IMR-90 (cell line): ENCODE data around the gene NAGLU. TPM values are rescaled to one million over a fixed set of nuclear protein-coding genes. Genes with fewer than 3 reads are reported as not detected.

ENCODE experiments used
- ATAC-seq: fragments of 200-7000 bp; cut with Tn5 transposase; 2 replicates; pipeline ENCODE4 v1.9.1; 2020; ENCODE audit warnings: low read depth, mild to moderate bottlenecking, moderate library complexity
- BruUV-seq: library from RNA; stranded (reverse); fragments of 400-500 nt; replicated peaks from 2 replicates; lab custom pipeline; 2021; lab: Mats Ljungman, UMichigan
- CTCF ChIA-PET: fragments of 300-600 bp; formaldehyde crosslinking; extraction: SDS; loops from one replicate; lab custom pipeline; 2021; ENCODE audit warnings: antibody characterized with exemption; lab: Yijun Ruan, JAX
- POLR2A ChIA-PET: fragments of 300-600 bp; sonication (Branson Sonifier 250); formaldehyde crosslinking; loops from one replicate; lab custom pipeline; 2022; ENCODE audit warnings: antibody characterized with exemption; ENCODE audit not compliant: unreplicated experiment; lab: Charles Lee
- DNase-seq: peaks from one replicate; pipeline ENCODE4 v3.0.0; 2013
- H2AFZ ChIP-seq: replicated peaks from 2 replicates; pipeline ENCODE3; 2013; ENCODE audit warnings: low read length, mild to moderate bottlenecking; ENCODE audit not compliant: poor library complexity
- H2AK5ac ChIP-seq: 2 replicates; pipeline ENCODE4 v1.6.1; 2013; ENCODE audit warnings: low read depth, low read length, inconsistent platforms
- H2AK9ac ChIP-seq: replicated peaks from 2 replicates; pipeline ENCODE3; 2013; ENCODE audit warnings: mild to moderate bottlenecking, low read depth, low read length, moderate library complexity; ENCODE audit not compliant: poor library complexity
- H2BK120ac ChIP-seq: 2 replicates; pipeline ENCODE4 v1.6.1; 2013; ENCODE audit warnings: low read depth, low read length, inconsistent platforms
- H2BK15ac ChIP-seq: 3 replicates; pipeline ENCODE4 v1.6.1; 2013; ENCODE audit warnings: low read depth, low read length, inconsistent platforms
- H2BK20ac ChIP-seq: 2 replicates; pipeline ENCODE4 v1.6.1; 2013; ENCODE audit warnings: low read depth, mild to moderate bottlenecking, inconsistent platforms, low read length, moderate library complexity
- H2BK5ac ChIP-seq: 2 replicates; pipeline ENCODE4 v1.6.1; 2013; ENCODE audit warnings: mild to moderate bottlenecking, low read depth, low read length, inconsistent platforms; ENCODE audit not compliant: poor library complexity, severe bottlenecking
- H3K14ac ChIP-seq: replicated peaks from 2 replicates; pipeline ENCODE4 v1.6.1; 2013; ENCODE audit warnings: low read depth, low read length, inconsistent platforms
- H3K18ac ChIP-seq: 2 replicates; pipeline ENCODE4 v1.6.1; 2013; ENCODE audit warnings: low read depth, low read length, control low read depth
- H3K23ac ChIP-seq: 2 replicates; pipeline ENCODE4 v1.6.1; 2013; ENCODE audit warnings: low read depth, low read length, inconsistent platforms
- H3K27ac ChIP-seq: 2 replicates; pipeline ENCODE4 v1.5.1; 2013; ENCODE audit warnings: mild to moderate bottlenecking, control low read depth, low read length; ENCODE audit not compliant: insufficient read depth
- H3K27me3 ChIP-seq: 2 replicates; pipeline ENCODE4 v1.6.1; 2013; ENCODE audit warnings: low read length; ENCODE audit not compliant: control insufficient read depth, insufficient read depth
- H3K36me3 ChIP-seq: 2 replicates; pipeline ENCODE4 v1.6.1; 2013; ENCODE audit warnings: low read length, mixed read lengths; ENCODE audit not compliant: control insufficient read depth, insufficient read depth
- H3K4ac ChIP-seq: 2 replicates; pipeline ENCODE4 v1.6.1; 2013; ENCODE audit warnings: low read depth, low read length, inconsistent platforms
- H3K4me1 ChIP-seq: 2 replicates; pipeline ENCODE4 v1.6.1; 2013; ENCODE audit warnings: low read length, mixed read lengths; ENCODE audit not compliant: control insufficient read depth, insufficient read depth
- H3K4me2 ChIP-seq: 2 replicates; pipeline ENCODE4 v1.6.1; 2013; ENCODE audit warnings: low read depth, mild to moderate bottlenecking, control low read depth, low read length, moderate library complexity
- H3K4me3 ChIP-seq: 2 replicates; pipeline ENCODE4 v1.5.1; 2013; ENCODE audit warnings: low read depth, mild to moderate bottlenecking, control low read depth, low read length, moderate library complexity; ENCODE audit not compliant: insufficient read depth
- H3K56ac ChIP-seq: 2 replicates; pipeline ENCODE4 v1.6.1; 2013; ENCODE audit warnings: low read length, inconsistent platforms; ENCODE audit not compliant: insufficient read depth; ENCODE audit errors: extremely low read depth
- H3K79me1 ChIP-seq, 2 experiments: 2 replicates each; pipeline ENCODE4 v1.6.1; 2013; ENCODE audit warnings: low read length in 2 of 2, inconsistent platforms in 1 of 2, low read depth in 1 of 2
- H3K9ac ChIP-seq: 2 replicates; pipeline ENCODE4 v1.6.1; 2013; ENCODE audit warnings: low read depth, low read length, control low read depth
- H3K9me1 ChIP-seq: 2 replicates; pipeline ENCODE4 v1.6.1; 2013; ENCODE audit warnings: low read length, inconsistent platforms; ENCODE audit not compliant: insufficient read depth
- H3K9me3 ChIP-seq: 2 replicates; pipeline ENCODE4 v1.6.1; 2013; ENCODE audit warnings: low read length; ENCODE audit not compliant: control insufficient read depth, insufficient read depth
- H4K20me1 ChIP-seq: 2 replicates; pipeline ENCODE4 v1.6.1; 2013; ENCODE audit warnings: low read length, inconsistent platforms; ENCODE audit not compliant: insufficient read depth
- H4K5ac ChIP-seq: 2 replicates; pipeline ENCODE4 v1.6.1; 2013; ENCODE audit warnings: mild to moderate bottlenecking, low read depth, low read length, control low read depth
- H4K8ac ChIP-seq, 2 experiments: 2 replicates each; pipeline ENCODE4 v1.6.1; 2013; ENCODE audit warnings: low read depth in 2 of 2, low read length in 2 of 2, control low read depth in 1 of 2, inconsistent platforms in 1 of 2
- H4K91ac ChIP-seq: 2 replicates; pipeline ENCODE4 v1.6.1; 2013; ENCODE audit warnings: low read depth, low read length, inconsistent platforms; ENCODE audit not compliant: insufficient read depth
- BHLHE40 ChIP-seq: fragments of 150-350 bp; IDR thresholded peaks from 2 replicates; pipeline ENCODE4 v1.6.1; 2016; ENCODE audit warnings: mild to moderate bottlenecking, low read depth, low read length
- CEBPB ChIP-seq: IDR thresholded peaks from 2 replicates; pipeline ENCODE4 v1.6.1; 2012; ENCODE audit warnings: low read depth, low read length, improper control_type of control experiment
- CHD1 ChIP-seq: IDR thresholded peaks from 2 replicates; pipeline ENCODE4 v1.6.1; 2012; ENCODE audit warnings: low read depth, low read length, improper control_type of control experiment
- CTCF ChIP-seq: conservative IDR thresholded peaks from 2 replicates; pipeline ENCODE4 v1.5.1; 2012; ENCODE audit warnings: mild to moderate bottlenecking, low read depth, low read length, improper control_type of control experiment
- ELK1 ChIP-seq: fragments of 150-350 bp; IDR thresholded peaks from 2 replicates; pipeline ENCODE4 v1.6.1; 2016; ENCODE audit warnings: low read depth, mild to moderate bottlenecking, low read length, moderate library complexity, borderline replicate concordance
- FOS ChIP-seq: fragments of 150-350 bp; IDR thresholded peaks from 2 replicates; pipeline ENCODE4 v1.6.1; 2016; ENCODE audit warnings: low read depth, low read length
- MAFK ChIP-seq: IDR thresholded peaks from 2 replicates; pipeline ENCODE4 v1.6.1; 2012; ENCODE audit warnings: low read depth, low read length, improper control_type of control experiment
- MXI1 ChIP-seq: IDR thresholded peaks from 2 replicates; pipeline ENCODE4 v1.6.1; 2012; ENCODE audit warnings: low read depth, mild to moderate bottlenecking, low read length, moderate library complexity, borderline replicate concordance
- NFE2L2 ChIP-seq: fragments of 150-350 bp; IDR thresholded peaks from 2 replicates; pipeline ENCODE4 v1.6.1; 2016; ENCODE audit warnings: low read depth, mild to moderate bottlenecking, low read length
- POLR2A ChIP-seq: IDR thresholded peaks from 2 replicates; pipeline ENCODE4 v1.6.1; 2012; ENCODE audit warnings: mild to moderate bottlenecking, low read depth, low read length
- RAD21 ChIP-seq: IDR thresholded peaks from 2 replicates; pipeline ENCODE4 v1.6.1; 2012; ENCODE audit warnings: low read length, improper control_type of control experiment
- RCOR1 ChIP-seq: IDR thresholded peaks from 2 replicates; pipeline ENCODE4 v1.6.1; 2012; ENCODE audit warnings: mild to moderate bottlenecking, low read length, improper control_type of control experiment; ENCODE audit not compliant: insufficient replicate concordance
- RFX5 ChIP-seq: IDR thresholded peaks from 2 replicates; pipeline ENCODE4 v1.8.0; 2012; ENCODE audit warnings: low read depth, mild to moderate bottlenecking, low read length, moderate library complexity
- SMC3 ChIP-seq: fragments of 150-350 bp; IDR thresholded peaks from 2 replicates; pipeline ENCODE4 v1.6.1; 2016; ENCODE audit warnings: low read depth, mild to moderate bottlenecking, antibody characterized with exemption, low read length, moderate library complexity
- USF2 ChIP-seq: fragments of 150-350 bp; IDR thresholded peaks from 2 replicates; pipeline ENCODE4 v1.6.1; 2017; ENCODE audit warnings: mild to moderate bottlenecking, antibody characterized with exemption, low read length, low read depth
- WGBS, 2 experiments: methylation state at CpG; one replicate each; pipeline versions ENCODE4 v1.1.5 to v1.1.7; 2013; ENCODE audit warnings: missing lambda C conversion rate in 2 of 2; ENCODE audit not compliant: insufficient read length in 1 of 2; ENCODE audit errors: extremely low coverage in 2 of 2; 5-methylcytosine and 5-hydroxymethylcytosine counted together
- dilution Hi-C: fragments of 300-500 bp; cut with HindIII; formaldehyde crosslinking; loops from one replicate; pipeline ENCODE4 v1.14.3; 2018; ENCODE audit warnings: low sequenced_read_pairs; ENCODE audit not compliant: unreplicated experiment
- in situ Hi-C: fragments of 300-500 bp; cut with MboI; formaldehyde crosslinking; loops from 3 replicates; pipeline ENCODE4 v1.14.3; 2019; ENCODE audit warnings: low sequenced_read_pairs, inconsistent platforms, mixed read lengths
- intact Hi-C: fragments of 100-400 bp; cut with micrococcal nuclease; formaldehyde crosslinking; loops from 2 replicates; pipeline ENCODE4 v1.10.0; 2022
- polyA plus RNA-seq, 3 experiments: library from polyadenylated mRNA; depleted of rRNA; stranded (reverse); fragments of >200 nt; gene quantifications; 2 replicates each; pipeline ENCODE4 v1.2.3, GENCODE V29; 2012; ENCODE audit warnings: low replicate concordance in 1 of 3
- total RNA-seq: library from RNA; depleted of rRNA; stranded (reverse); fragments of >200 nt; gene quantifications from 2 replicates; pipeline ENCODE4 v1.2.3, GENCODE V29; 2012

The NAGLU gene
- total and polyA plus RNA-seq, 2 of the 4 experiments (the other 2 are of a cell fraction), result 6.5 to 29.2 TPM

- H3K23ac ChIP-seq, result no peak overlapping the region; the same call in 1 of the 2 replicates
- peaks cover 41 to 84% of the 10 kb centered on the region in 2 experiments for H3K79me1 ChIP-seq
- H3K4me2 ChIP-seq, result peak overlapping the region; percentile 63
- peak overlapping the region; percentile 100 for H2AFZ ChIP-seq
- ATAC-seq (peak; percentile 6), DNase-seq (no peak)
- H3K56ac ChIP-seq, result no peak overlapping the region
- H3K14ac ChIP-seq, result peak overlapping the region; percentile 67; the same call in 1 of the 2 replicates
- dilution Hi-C loops (no loop called here), intact Hi-C loops (no loop called here), in situ Hi-C loops (no loop called here)
- 0 out of 3 replicates have a peak overlapping the region, but pooled peaks have one; percentile 84 for H2BK15ac ChIP-seq
- peak overlapping the region; percentile 19; the same call in 1 of the 2 replicates for H3K9ac ChIP-seq
- no peaks in the 10 kb centered on the region for H3K9me3 ChIP-seq
- H3K4ac ChIP-seq, result peak overlapping the region; percentile 81
- H3K27ac ChIP-seq, result peak overlapping the region; percentile 77
- H2BK5ac ChIP-seq, result peak overlapping the region; percentile 75
- H2AK9ac ChIP-seq, result peak overlapping the region; percentile 94
- H2AK5ac ChIP-seq, result peak overlapping the region; percentile 99
- H3K27me3 ChIP-seq, result no peaks in the 10 kb centered on the region
- 21% methylated on average over 6 of the region's 28 CpGs; no CpG with 5 or more reads in 1 of the 2 experiments for WGBS, 2 experiments
- peaks cover 19% of the 10 kb centered on the region for H3K4me1 ChIP-seq
- peaks cover 19% of the 10 kb centered on the region for H3K9me1 ChIP-seq
- H2BK120ac ChIP-seq, result peak overlapping the region; percentile 55; the same call in 1 of the 2 replicates
- H3K18ac ChIP-seq, result no peak overlapping the region
- peak overlapping the region; percentile 87 for H4K5ac ChIP-seq
- peak overlapping the region; percentile 84 for H3K4me3 ChIP-seq
- H4K91ac ChIP-seq, result peak overlapping the region; percentile 94
- H4K8ac ChIP-seq, result peak overlapping the region; percentile 96 to 100
- H4K20me1 ChIP-seq, result peaks cover 8% of the 10 kb centered on the region; the same call in 1 of the 2 replicates
- no peak overlapping the region; the same call in 1 of the 2 replicates for H2BK20ac ChIP-seq
- ChIA-PET CTCF (no interaction called here), POLR2A (no interaction called here)
- BruUV-seq, result no TSS peak
- H3K36me3 ChIP-seq, result peaks cover 53% of the 10 kb centered on the region
- no peak for TF ChIP-seq MXI1
- no peak for TF ChIP-seq NFE2L2
- TF ChIP-seq ELK1, result no peak
- no peak for TF ChIP-seq USF2
- no peak for TF ChIP-seq CEBPB
- TF ChIP-seq FOS, result no peak
- TF ChIP-seq SMC3, result no peak
- no peak for TF ChIP-seq CTCF
- TF ChIP-seq RFX5, result no peak
- TF ChIP-seq MAFK, result no peak
- no peak for TF ChIP-seq RCOR1
- TF ChIP-seq BHLHE40, result no peak
- TF ChIP-seq POLR2A, result no peak
- TF ChIP-seq RAD21, result no peak
- TF ChIP-seq CHD1, result no peak
These were observed 30.3 kb downstream of the NAGLU start for GRCh38 chr17:42566215-42566882.
